ENCODE data around the gene BCAM. TPM values are rescaled to one million over a fixed set of nuclear protein-coding genes. Genes with fewer than 3 reads are reported as not detected.

The BCAM gene
- total RNA-seq, 1 donor: 4.3 TPM

- H3K4me2 ChIP-seq (ENCODE audit: insufficient read depth, low read length): no peak overlapping the region
- no peak overlapping the region for H3K27ac ChIP-seq (ENCODE audit: low read depth, low read length)
- no peaks in the 10 kb centered on the region for H3K36me3 ChIP-seq (ENCODE audit: insufficient read depth, low read length)
- no peak overlapping the region for H2AFZ ChIP-seq (ENCODE audit: low read length)
- H3K79me2 ChIP-seq (ENCODE audit: insufficient read depth, low read length): no peaks in the 10 kb centered on the region
- no peaks in the 10 kb centered on the region for H3K27me3 ChIP-seq (ENCODE audit: insufficient read depth, low read length)
- H3K4me3 ChIP-seq (ENCODE audit: insufficient read depth, low read length): no peak overlapping the region
- DNase-seq (ENCODE audit: insufficient read length, low spot score, missing footprints): peak; percentile 42
- H4K20me1 ChIP-seq (ENCODE audit: insufficient read depth, low read length): no peaks in the 10 kb centered on the region
- no peaks in the 10 kb centered on the region for H3K9me3 ChIP-seq (ENCODE audit: low read depth, low read length)
- TF ChIP-seq, protein P1, sequence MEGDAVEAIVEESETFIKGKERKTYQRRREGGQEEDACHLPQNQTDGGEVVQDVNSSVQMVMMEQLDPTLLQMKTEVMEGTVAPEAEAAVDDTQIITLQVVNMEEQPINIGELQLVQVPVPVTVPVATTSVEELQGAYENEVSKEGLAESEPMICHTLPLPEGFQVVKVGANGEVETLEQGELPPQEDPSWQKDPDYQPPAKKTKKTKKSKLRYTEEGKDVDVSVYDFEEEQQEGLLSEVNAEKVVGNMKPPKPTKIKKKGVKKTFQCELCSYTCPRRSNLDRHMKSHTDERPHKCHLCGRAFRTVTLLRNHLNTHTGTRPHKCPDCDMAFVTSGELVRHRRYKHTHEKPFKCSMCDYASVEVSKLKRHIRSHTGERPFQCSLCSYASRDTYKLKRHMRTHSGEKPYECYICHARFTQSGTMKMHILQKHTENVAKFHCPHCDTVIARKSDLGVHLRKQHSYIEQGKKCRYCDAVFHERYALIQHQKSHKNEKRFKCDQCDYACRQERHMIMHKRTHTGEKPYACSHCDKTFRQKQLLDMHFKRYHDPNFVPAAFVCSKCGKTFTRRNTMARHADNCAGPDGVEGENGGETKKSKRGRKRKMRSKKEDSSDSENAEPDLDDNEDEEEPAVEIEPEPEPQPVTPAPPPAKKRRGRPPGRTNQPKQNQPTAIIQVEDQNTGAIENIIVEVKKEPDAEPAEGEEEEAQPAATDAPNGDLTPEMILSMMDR (IDR thresholded peaks at IDR 0.05; ENCODE audit: extremely low read depth, low read depth, low read length): no peak
- H3K4me1 ChIP-seq (ENCODE audit: insufficient read depth, low read length): no peaks in the 10 kb centered on the region
Measured at GRCh38 chr19:44799627-44800346, 9.1 kb upstream of the BCAM start.

- peak; percentile 98 for DNase-seq (ENCODE audit: insufficient read length, low spot score, missing footprints)
- TF ChIP-seq, protein P1 (IDR thresholded peaks at IDR 0.05; ENCODE audit: extremely low read depth, low read depth, low read length): peak; percentile 85
- Histone ChIP-seq H3K9me3 (ENCODE audit: low read depth, low read length) (no peaks in the 10 kb centered on the region), H3K27me3 (ENCODE audit: insufficient read depth, low read length) (no peaks in the 10 kb centered on the region), H3K79me2 (ENCODE audit: insufficient read depth, low read length) (no peaks in the 10 kb centered on the region), H4K20me1 (ENCODE audit: insufficient read depth, low read length) (no peaks in the 10 kb centered on the region), H3K4me1 (ENCODE audit: insufficient read depth, low read length) (no peaks in the 10 kb centered on the region), H3K27ac (ENCODE audit: low read depth, low read length) (no peak overlapping the region), H3K4me2 (ENCODE audit: insufficient read depth, low read length) (no peak overlapping the region), H3K4me3 (ENCODE audit: insufficient read depth, low read length) (no peak overlapping the region), H3K36me3 (ENCODE audit: insufficient read depth, low read length) (no peaks in the 10 kb centered on the region), H2AFZ (ENCODE audit: low read length) (no peak overlapping the region)
Measured at GRCh38 chr19:44800461-44800860, 8.4 kb upstream of the BCAM start.

DNA sequence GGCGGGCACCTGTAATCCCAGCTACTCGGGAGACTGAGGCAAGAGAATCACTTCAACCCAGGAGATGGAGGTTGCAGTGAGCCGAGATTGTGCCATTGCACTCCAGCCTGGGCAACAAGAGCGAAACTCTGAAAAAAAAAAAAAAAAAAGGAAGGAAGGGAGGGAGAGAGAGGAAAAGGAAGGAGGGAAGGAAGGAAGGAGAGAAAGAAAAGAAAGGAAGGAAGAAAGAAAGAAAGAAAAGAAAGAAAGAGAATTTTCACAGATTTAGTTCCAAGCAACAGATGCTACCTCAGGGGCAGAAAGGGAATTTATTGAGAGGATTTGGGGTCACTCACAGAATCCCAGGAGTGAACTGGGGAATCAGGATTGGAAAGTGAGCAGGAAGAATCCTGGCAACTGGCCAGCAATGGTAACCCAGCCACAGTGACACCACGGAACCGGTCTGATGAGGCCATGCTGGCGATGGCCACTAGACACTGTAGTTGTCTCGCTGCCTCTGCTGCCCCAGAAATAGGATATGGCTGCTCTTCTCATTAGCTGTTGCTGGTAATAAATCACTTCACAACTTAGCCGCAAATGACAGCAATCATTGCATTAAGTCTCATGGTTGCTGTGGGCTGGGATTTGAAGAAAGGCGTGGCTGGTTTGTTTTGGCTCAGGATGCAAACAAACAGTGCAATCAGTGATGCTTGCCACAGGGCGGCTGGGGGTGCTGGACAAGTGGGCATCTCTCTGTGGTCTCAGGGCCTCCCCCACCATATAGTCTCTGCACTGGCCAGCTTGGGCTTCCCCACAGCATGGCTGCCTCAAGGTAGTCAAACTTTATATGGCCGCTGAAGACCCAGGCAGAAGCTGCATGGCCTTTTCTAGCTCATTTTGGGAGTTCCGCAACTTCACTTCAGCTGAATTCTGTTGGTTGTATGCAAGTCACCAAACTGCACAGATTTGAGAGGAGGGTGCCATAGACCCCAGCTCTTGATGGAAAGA is 5.2 kb upstream of the BCAM start:
- no peak overlapping the region for H3K4me2 ChIP-seq (ENCODE audit: insufficient read depth, low read length)
- no peaks in the 10 kb centered on the region for H3K79me2 ChIP-seq (ENCODE audit: insufficient read depth, low read length)
- H3K4me1 ChIP-seq (ENCODE audit: insufficient read depth, low read length): peaks cover 10% of the 10 kb centered on the region
- no peak overlapping the region for H3K4me3 ChIP-seq (ENCODE audit: insufficient read depth, low read length)
- H3K9me3 ChIP-seq (ENCODE audit: low read depth, low read length): no peaks in the 10 kb centered on the region
- TF ChIP-seq, protein P1 (IDR thresholded peaks at IDR 0.05; ENCODE audit: extremely low read depth, low read depth, low read length): no peak
- peak; percentile 23 for DNase-seq (ENCODE audit: insufficient read length, low spot score, missing footprints)
- no peaks in the 10 kb centered on the region for H4K20me1 ChIP-seq (ENCODE audit: insufficient read depth, low read length)
- no peaks in the 10 kb centered on the region for H3K27me3 ChIP-seq (ENCODE audit: insufficient read depth, low read length)
- no peak overlapping the region for H2AFZ ChIP-seq (ENCODE audit: low read length)
- H3K36me3 ChIP-seq (ENCODE audit: insufficient read depth, low read length): no peaks in the 10 kb centered on the region
- no peak overlapping the region for H3K27ac ChIP-seq (ENCODE audit: low read depth, low read length)

- H3K4me1 ChIP-seq (ENCODE audit: insufficient read depth, low read length): peaks cover 17% of the 10 kb centered on the region
- peak; percentile 62 for DNase-seq (ENCODE audit: insufficient read length, low spot score, missing footprints)
- no peak overlapping the region for H3K27ac ChIP-seq (ENCODE audit: low read depth, low read length)
- no peaks in the 10 kb centered on the region for H3K27me3 ChIP-seq (ENCODE audit: insufficient read depth, low read length)
- H3K4me2 ChIP-seq (ENCODE audit: insufficient read depth, low read length): no peak overlapping the region
- H4K20me1 ChIP-seq (ENCODE audit: insufficient read depth, low read length): no peaks in the 10 kb centered on the region
- TF ChIP-seq, protein P1 (IDR thresholded peaks at IDR 0.05; ENCODE audit: extremely low read depth, low read depth, low read length): no peak
- no peaks in the 10 kb centered on the region for H3K79me2 ChIP-seq (ENCODE audit: insufficient read depth, low read length)
- H2AFZ ChIP-seq (ENCODE audit: low read length): no peak overlapping the region
- no peaks in the 10 kb centered on the region for H3K9me3 ChIP-seq (ENCODE audit: low read depth, low read length)
- no peaks in the 10 kb centered on the region for H3K36me3 ChIP-seq (ENCODE audit: insufficient read depth, low read length)
- H3K4me3 ChIP-seq (ENCODE audit: insufficient read depth, low read length): no peak overlapping the region
Measured at GRCh38 chr19:44806291-44806690, 2.6 kb upstream of the BCAM start.

Measured in osteoblast (primary cell).